K562 (cell line): ENCODE results near the gene DCUN1D3. TPM values are rescaled to one million over a fixed set of nuclear protein-coding genes. Genes with fewer than 3 reads are reported as not detected.

ENCODE experiments used
- ATAC-seq: fragments of 200-7000 bp; cut with Tn5 transposase; 3 replicates; pipeline ENCODE4 v1.9.1; 2020; ENCODE audit warnings: moderate library complexity
- BruUV-seq: library from RNA; stranded (reverse); fragments of 400-500 nt; replicated peaks from 2 replicates; lab custom pipeline; 2021; lab: Mats Ljungman, UMichigan
- CTCF ChIA-PET: fragments of 300-600 bp; formaldehyde crosslinking; extraction: SDS; loops from one replicate; lab custom pipeline; 2021; ENCODE audit warnings: low intra/inter-chr PET ratio; lab: Yijun Ruan, JAX
- POLR2A ChIA-PET: fragments of 300-600, 350-650 bp; sonication (Branson Sonifier 250); formaldehyde crosslinking; extraction: SDS; loops from one replicate; lab custom pipeline; 2021; ENCODE audit warnings: antibody characterized with exemption, inconsistent platforms; lab: Yijun Ruan, JAX
- DNase-seq, 4 experiments: peaks; one replicate each; pipeline versions ENCODE4 v3.0.0 to v3.0.0-alpha.2; 2011 to 2018; ENCODE audit warnings: low spot score in 3 of 4, mixed read lengths in 3 of 4; ENCODE audit errors: extremely low read depth in 1 of 4
- FAIRE-seq: peaks from 2 replicates; lab custom pipeline; 2011; peaks lifted over from hg19 to GRCh38; lab: Jason Lieb, UNC
- H2AFZ ChIP-seq: 2 replicates; pipeline ENCODE4 v1.6.0; 2011; ENCODE audit warnings: low read depth, low read length, control low read depth, inconsistent platforms
- H3K27ac ChIP-seq: fragments of 200-600 bp; 3 replicates; pipeline ENCODE4 v1.8.0; 2011; ENCODE audit warnings: low read depth, mild to moderate bottlenecking, control low read depth, inconsistent platforms, low read length, moderate library complexity, mixed read lengths; ENCODE audit errors: extremely low read depth
- H3K27me3 ChIP-seq, 2 experiments: fragments of 300-600 bp in 1 of 2; 2 replicates in 1 of 2; 3 replicates in 1 of 2; pipeline versions ENCODE4 v1.6.0 to v1.8.0; 2011; ENCODE audit warnings: inconsistent platforms in 2 of 2, low read length in 2 of 2, mild to moderate bottlenecking in 1 of 2, mixed read lengths in 1 of 2, moderate library complexity in 1 of 2; ENCODE audit not compliant: control insufficient read depth in 2 of 2, insufficient read depth in 2 of 2
- H3K36me3 ChIP-seq: fragments of 300-600 bp; 3 replicates; pipeline ENCODE4 v1.8.0; 2011; ENCODE audit warnings: mild to moderate bottlenecking, low read length, inconsistent platforms; ENCODE audit not compliant: control insufficient read depth, insufficient read depth
- H3K4me1 ChIP-seq, 2 experiments: fragments of 200-600 bp in 1 of 2; replicated peaks in 1 of 2; 2 replicates in 1 of 2; 3 replicates in 1 of 2; pipeline versions ENCODE4 v1.5.1 to v1.8.0; 2011; ENCODE audit warnings: inconsistent platforms in 2 of 2, low read length in 2 of 2, mild to moderate bottlenecking in 1 of 2, mixed read lengths in 1 of 2, moderate library complexity in 1 of 2; ENCODE audit not compliant: control insufficient read depth in 2 of 2, insufficient read depth in 2 of 2
- H3K4me2 ChIP-seq: 2 replicates; pipeline ENCODE4 v1.6.1; 2011; ENCODE audit warnings: low read length, control low read depth, inconsistent platforms, mixed read lengths; ENCODE audit not compliant: insufficient read depth
- H3K4me3 ChIP-seq: fragments of 200-600 bp; sonication (generic), shearing (Covaris generic); 2 replicates; pipeline ENCODE4 v1.5.1; 2016; ENCODE audit warnings: control low read depth, inconsistent platforms
- H3K79me2 ChIP-seq: fragments of 200-600 bp; 3 replicates; pipeline ENCODE4 v1.8.0; 2011; ENCODE audit warnings: low read length, inconsistent platforms; ENCODE audit not compliant: control insufficient read depth, insufficient read depth
- H3K9ac ChIP-seq, 2 experiments: 2 replicates each; pipeline versions ENCODE4 v1.6.0 to v1.6.1; 2011; ENCODE audit warnings: low read depth in 2 of 2, low read length in 2 of 2, control low read depth in 1 of 2, inconsistent platforms in 1 of 2, mild to moderate bottlenecking in 1 of 2, mixed read lengths in 1 of 2; ENCODE audit not compliant: insufficient read depth in 1 of 2
- H3K9me1 ChIP-seq: one replicate; pipeline ENCODE4 v1.6.0; 2011; ENCODE audit warnings: inconsistent platforms, mild to moderate bottlenecking, low read length, moderate library complexity; ENCODE audit not compliant: control insufficient read depth, insufficient read depth
- H3K9me3 ChIP-seq: replicated peaks from 2 replicates; pipeline ENCODE4 v1.5.1; 2011; ENCODE audit warnings: low read depth, low read length, inconsistent platforms; ENCODE audit not compliant: control insufficient read depth, insufficient read depth
- H4K20me1 ChIP-seq: replicated peaks from 2 replicates; pipeline ENCODE4 v1.6.1; 2011; ENCODE audit warnings: low read length, inconsistent platforms, mixed read lengths; ENCODE audit not compliant: control insufficient read depth, insufficient read depth
- CCNT2 ChIP-seq: IDR thresholded peaks from 2 replicates; pipeline ENCODE4 v1.6.1; 2011; ENCODE audit warnings: borderline replicate concordance, low read depth, mild to moderate bottlenecking, moderate library complexity, mixed read lengths, low read length; ENCODE audit not compliant: insufficient read length; ENCODE audit errors: extremely low read depth
- ETV6 ChIP-seq, 3 experiments: fragments of 150-350 bp in 1 of 3; sonication (generic) in 1 of 3; formaldehyde crosslinking in 1 of 3; IDR thresholded peaks; 2 replicates each; pipeline versions ENCODE4 v1.6.1 to v1.8.0; 2014 to 2022; ENCODE audit warnings: borderline replicate concordance in 2 of 3, low read depth in 2 of 3, antibody characterized with exemption in 1 of 3, low read length in 1 of 3, mild to moderate bottlenecking in 1 of 3, missing genetic modification reagents in 1 of 3
- HLTF ChIP-seq: fragments of 450-650 bp; IDR thresholded peaks from 2 replicates; pipeline ENCODE4 v1.6.1; 2016
- KAT8 ChIP-seq: fragments of 450-650 bp; IDR thresholded peaks from 2 replicates; pipeline ENCODE4 v1.6.1; 2016; ENCODE audit warnings: low read depth, mild to moderate bottlenecking
- KDM1A ChIP-seq, 2 experiments: fragments of 450-650 bp; IDR thresholded peaks; 2 replicates each; pipeline ENCODE4 v1.6.1; 2016; ENCODE audit warnings: mild to moderate bottlenecking in 2 of 2
- MAFG ChIP-seq: fragments of 450-650 bp; conservative IDR thresholded peaks from 2 replicates; pipeline ENCODE4 v1.6.1; 2016; ENCODE audit warnings: missing genetic modification characterization, missing compliant biosample characterization
- MEIS2 ChIP-seq: fragments of 450-650 bp; IDR thresholded peaks from 2 replicates; pipeline ENCODE4 v1.6.1; 2014; ENCODE audit warnings: mild to moderate bottlenecking; ENCODE audit not compliant: partially characterized antibody
- NR2F6 ChIP-seq: fragments of 450-650 bp; formaldehyde crosslinking; IDR thresholded peaks from 2 replicates; pipeline ENCODE4 v1.4.0; 2020; ENCODE audit warnings: mild to moderate bottlenecking
- SMAD4 ChIP-seq: fragments of 250-450 bp; sonication (Bioruptor Pico); conservative IDR thresholded peaks from 2 replicates; pipeline ENCODE4 v1.8.0; 2021; ENCODE audit warnings: inconsistent platforms, mild to moderate bottlenecking, moderate library complexity
- TCF7 ChIP-seq: sonication (generic); IDR thresholded peaks from 2 replicates; pipeline ENCODE4 v1.6.1; 2016; ENCODE audit warnings: antibody characterized with exemption, borderline replicate concordance
- XRCC5 ChIP-seq: fragments of 200-400 bp; formaldehyde crosslinking; IDR thresholded peaks from 2 replicates; pipeline ENCODE4 v1.6.1; 2017; ENCODE audit warnings: low read depth, mild to moderate bottlenecking, low read length
- ZNF316 ChIP-seq: fragments of 450-650 bp; IDR thresholded peaks from 2 replicates; pipeline ENCODE4 v1.6.1; 2016
- ZNF444 ChIP-seq: fragments of 250-450 bp; sonication (Bioruptor Pico); IDR thresholded peaks from 2 replicates; pipeline ENCODE4 v1.4.0; 2020; ENCODE audit warnings: mild to moderate bottlenecking, moderate library complexity
- ZNF830 ChIP-seq: fragments of 250-450 bp; sonication (Bioruptor Pico); IDR thresholded peaks from 2 replicates; pipeline ENCODE4 v1.5.0; 2021; ENCODE audit warnings: mild to moderate bottlenecking
- ZZZ3 ChIP-seq: fragments of 450-650 bp; IDR thresholded peaks from 2 replicates; pipeline ENCODE4 v1.6.1; 2016; ENCODE audit warnings: antibody characterized with exemption, mild to moderate bottlenecking, moderate library complexity
- WGBS: fragments of 100-300 bp; shearing (Covaris generic); methylation state at CpG from one replicate; pipeline ENCODE4 v1.1.6; 2016; ENCODE audit warnings: low coverage, mixed read lengths; ENCODE audit not compliant: insufficient coverage; ENCODE audit errors: missing lambda C conversion rate; 5-methylcytosine and 5-hydroxymethylcytosine counted together
- in situ Hi-C: fragments of 300-500 bp; cut with MboI; formaldehyde crosslinking; loops from 4 replicates; pipeline ENCODE4 v1.15.0; 2018; ENCODE audit warnings: inconsistent platforms, mixed read lengths
- intact Hi-C: fragments of 100-400 bp; cut with micrococcal nuclease; formaldehyde crosslinking; loops from 2 replicates; pipeline ENCODE4 v1.14.2; 2022
- polyA plus RNA-seq, 8 experiments: library from polyadenylated mRNA; depleted of rRNA in 4 of 8; stranded (reverse) in 5 of 8; unstranded in 3 of 8; fragments of >200 nt; fragmentation: Nextera tagmentation in 2 of 8; fragmentation: Illumina TruSeq in 1 of 8; extraction: Ambion mirVana in 2 of 8; extraction: Trizol in 1 of 8; gene quantifications; 2 replicates each; pipeline versions ENCODE4 v1.2.1 to v1.2.3, GENCODE V29; 2011 to 2014; ENCODE audit warnings: inconsistent platforms in 1 of 8, missing spikeins in 1 of 8
- total RNA-seq, 7 experiments: library from RNA; depleted of rRNA in 6 of 7; stranded (reverse); fragments of >200 nt in 6 of 7; fragmentation: Illumina TruSeq in 2 of 7; extraction: Trizol in 2 of 7; gene quantifications; 2 replicates each; pipeline versions ENCODE4 v1.2.1 to v1.2.3, GENCODE V29; 2011 to 2021; ENCODE audit warnings: low replicate concordance in 1 of 7
- TF ChIP-seq, protein P1 (sequence below): fragments of 450-650 bp; formaldehyde crosslinking; IDR thresholded peaks from 2 replicates; pipeline ENCODE4 v1.4.0; 2020; ENCODE audit warnings: mild to moderate bottlenecking
- TF ChIP-seq, protein P2 (sequence below), 2 experiments: IDR thresholded peaks in 1 of 2; conservative IDR thresholded peaks in 1 of 2; 2 replicates each; pipeline ENCODE4 v1.6.1; 2016; ENCODE audit warnings: low read depth in 2 of 2, mild to moderate bottlenecking in 1 of 2, missing compliant biosample characterization in 1 of 2, missing genetic modification characterization in 1 of 2, moderate library complexity in 1 of 2
- TF ChIP-seq, protein P3 (sequence below): sonication (generic); formaldehyde crosslinking; IDR thresholded peaks from 2 replicates; pipeline ENCODE4 v1.8.0; 2022; ENCODE audit warnings: mild to moderate bottlenecking, missing genetic modification reagents

DCUN1D3 gene
- total and polyA plus RNA-seq, 9 of the 15 experiments (the other 6 are each of a cell fraction or from before 2014, with no cell fraction given): 1.0 to 4.7 (median 2.2) TPM

DNA sequence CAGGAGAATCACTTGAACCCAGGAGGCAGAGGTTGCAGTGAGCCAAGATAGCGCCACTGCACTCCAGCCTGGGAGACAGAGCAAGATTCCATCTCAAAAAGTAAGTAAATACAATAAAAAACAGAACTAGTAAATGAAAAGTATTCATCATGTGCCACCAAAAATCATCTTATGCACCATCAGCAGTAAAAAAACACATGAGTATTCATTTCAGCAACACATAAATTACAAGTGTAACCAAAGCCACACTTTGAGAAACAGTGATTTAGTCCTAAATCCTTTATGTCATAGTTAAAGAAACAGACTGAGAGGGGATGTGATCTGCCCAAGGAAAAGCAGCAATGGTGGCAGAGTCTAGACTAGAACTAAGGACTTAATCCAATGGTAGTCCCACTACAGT lies 13.0 kb downstream of the DCUN1D3 start:
- no peaks in the 10 kb centered on the region for H3K79me2 ChIP-seq
- TF ChIP-seq ZNF316: peak; percentile 68
- TF ChIP-seq ZZZ3: no peak
- TF ChIP-seq ZNF830 (CRISPR knock-in tag): no peak
- no peak for TF ChIP-seq KAT8
- TF ChIP-seq SMAD4 (CRISPR knock-in tag): no peak
- TF ChIP-seq MAFG (tag): peak; percentile 45; the same call in 1 of the 2 replicates
- no peak for TF ChIP-seq XRCC5
- TF ChIP-seq, protein P1, sequence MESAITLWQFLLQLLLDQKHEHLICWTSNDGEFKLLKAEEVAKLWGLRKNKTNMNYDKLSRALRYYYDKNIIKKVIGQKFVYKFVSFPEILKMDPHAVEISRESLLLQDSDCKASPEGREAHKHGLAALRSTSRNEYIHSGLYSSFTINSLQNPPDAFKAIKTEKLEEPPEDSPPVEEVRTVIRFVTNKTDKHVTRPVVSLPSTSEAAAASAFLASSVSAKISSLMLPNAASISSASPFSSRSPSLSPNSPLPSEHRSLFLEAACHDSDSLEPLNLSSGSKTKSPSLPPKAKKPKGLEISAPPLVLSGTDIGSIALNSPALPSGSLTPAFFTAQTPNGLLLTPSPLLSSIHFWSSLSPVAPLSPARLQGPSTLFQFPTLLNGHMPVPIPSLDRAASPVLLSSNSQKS (CRISPR knock-in tag): no peak
- TF ChIP-seq MEIS2: peak; percentile 12
- TF ChIP-seq NR2F6: no peak
- TF ChIP-seq, protein P2, sequence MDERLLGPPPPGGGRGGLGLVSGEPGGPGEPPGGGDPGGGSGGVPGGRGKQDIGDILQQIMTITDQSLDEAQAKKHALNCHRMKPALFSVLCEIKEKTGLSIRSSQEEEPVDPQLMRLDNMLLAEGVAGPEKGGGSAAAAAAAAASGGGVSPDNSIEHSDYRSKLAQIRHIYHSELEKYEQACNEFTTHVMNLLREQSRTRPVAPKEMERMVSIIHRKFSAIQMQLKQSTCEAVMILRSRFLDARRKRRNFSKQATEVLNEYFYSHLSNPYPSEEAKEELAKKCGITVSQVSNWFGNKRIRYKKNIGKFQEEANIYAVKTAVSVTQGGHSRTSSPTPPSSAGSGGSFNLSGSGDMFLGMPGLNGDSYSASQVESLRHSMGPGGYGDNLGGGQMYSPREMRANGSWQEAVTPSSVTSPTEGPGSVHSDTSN (CRISPR knock-in tag; IDR thresholded peaks at IDR 0.05; ENCODE audit: low read depth): no peak
- TF ChIP-seq, protein P2 (tag; conservative IDR thresholded peaks at IDR 0.05; ENCODE audit: low read depth): peak; percentile 49
- no peak for TF ChIP-seq TCF7
- TF ChIP-seq CCNT2: no peak
- TF ChIP-seq ZNF444: no peak
- TF ChIP-seq HLTF: no peak
- TF ChIP-seq, protein P3, sequence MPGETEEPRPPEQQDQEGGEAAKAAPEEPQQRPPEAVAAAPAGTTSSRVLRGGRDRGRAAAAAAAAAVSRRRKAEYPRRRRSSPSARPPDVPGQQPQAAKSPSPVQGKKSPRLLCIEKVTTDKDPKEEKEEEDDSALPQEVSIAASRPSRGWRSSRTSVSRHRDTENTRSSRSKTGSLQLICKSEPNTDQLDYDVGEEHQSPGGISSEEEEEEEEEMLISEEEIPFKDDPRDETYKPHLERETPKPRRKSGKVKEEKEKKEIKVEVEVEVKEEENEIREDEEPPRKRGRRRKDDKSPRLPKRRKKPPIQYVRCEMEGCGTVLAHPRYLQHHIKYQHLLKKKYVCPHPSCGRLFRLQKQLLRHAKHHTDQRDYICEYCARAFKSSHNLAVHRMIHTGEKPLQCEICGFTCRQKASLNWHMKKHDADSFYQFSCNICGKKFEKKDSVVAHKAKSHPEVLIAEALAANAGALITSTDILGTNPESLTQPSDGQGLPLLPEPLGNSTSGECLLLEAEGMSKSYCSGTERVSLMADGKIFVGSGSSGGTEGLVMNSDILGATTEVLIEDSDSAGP: no peak
- peak in 1 of 2 experiments; percentile 44; a peak in 1 of 4 replicates for TF ChIP-seq KDM1A (IDR thresholded peaks at IDR 0.05)
- TF ChIP-seq ETV6 (IDR thresholded peaks at IDR 0.05; ENCODE audit: borderline replicate concordance in 1 of 2, low read depth in 2 of 2, low read length in 1 of 2): no peak
- TF ChIP-seq ETV6 (CRISPR knock-in tag; IDR thresholded peaks at IDR 0.05; ENCODE audit: borderline replicate concordance): no peak
- FAIRE-seq (no peak), DNase-seq (no peak), ATAC-seq (no peak)
- no peaks in the 10 kb centered on the region for H4K20me1 ChIP-seq
- intact Hi-C loops: no loop called here
- ChIA-PET CTCF (no interaction called here), POLR2A (interaction anchor here (3.4 kb wide), 1 partner anchor 13 kb away, joined by 19 read pairs; the partner anchor contains the start of genes DCUN1D3 and LYRM1)
- H2AFZ ChIP-seq: no peak overlapping the region
- no peaks in the 10 kb centered on the region for H3K9me1 ChIP-seq
- H3K36me3 ChIP-seq: no peaks in the 10 kb centered on the region
- BruUV-seq: no TSS peak
- peaks cover 0 to 10% of the 10 kb centered on the region in 2 experiments; a peak in 2 of 5 replicates for H3K4me1 ChIP-seq
- H3K27ac ChIP-seq: no peak overlapping the region
- H3K4me2 ChIP-seq: no peak overlapping the region
- no peaks in the 10 kb centered on the region for H3K9me3 ChIP-seq
- no peaks in the 10 kb centered on the region for H3K27me3 ChIP-seq
- no peak overlapping the region for H3K4me3 ChIP-seq
- in situ Hi-C loops: no loop called here
- H3K9ac ChIP-seq: no peak overlapping the region
- 86% methylated on average over 1 of the region's 1 CpG for WGBS
